ENCODE results near the gene PLEKHG4B.
"Not testable (repeated sequence)": the region's sequence is repeated elsewhere in the genome, so short reads cannot be mapped to it uniquely, and the experiment has no call there.

PLEKHG4B gene

DNA sequence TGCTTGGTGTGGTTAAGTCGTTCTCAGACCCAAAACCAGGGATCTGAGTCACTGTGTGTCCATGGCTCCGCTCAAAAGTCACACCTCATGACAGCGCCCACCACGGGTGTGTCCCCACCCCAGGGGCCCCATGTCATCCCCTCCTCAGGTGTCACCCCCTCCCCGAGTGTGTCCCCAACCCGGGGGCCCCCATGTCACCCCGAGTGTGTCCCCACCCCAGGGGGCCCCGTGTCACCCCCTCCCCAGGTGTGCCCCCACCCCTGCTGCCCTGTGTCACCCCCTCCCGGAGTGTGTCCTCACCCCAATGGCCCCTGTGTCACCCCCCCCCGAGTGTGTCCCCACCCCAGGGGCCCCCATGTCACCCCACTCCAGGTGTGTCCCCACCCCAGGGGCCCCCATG lies 104.4 kb downstream of the PLEKHG4B start:
- FAIRE-seq, result no peak
- DNase-seq (ENCODE audit: insufficient read length), result no peak
- TF ChIP-seq POLR2AphosphoS5 (IDR thresholded peaks at IDR 0.05; ENCODE audit: low read depth, low read length) (no peak), POLR2A (IDR thresholded peaks at IDR 0.05; ENCODE audit: low read depth, low read length) (no peak), TAF1 (IDR thresholded peaks at IDR 0.05; ENCODE audit: borderline replicate concordance, low read depth, low read length) (no peak)

DNA sequence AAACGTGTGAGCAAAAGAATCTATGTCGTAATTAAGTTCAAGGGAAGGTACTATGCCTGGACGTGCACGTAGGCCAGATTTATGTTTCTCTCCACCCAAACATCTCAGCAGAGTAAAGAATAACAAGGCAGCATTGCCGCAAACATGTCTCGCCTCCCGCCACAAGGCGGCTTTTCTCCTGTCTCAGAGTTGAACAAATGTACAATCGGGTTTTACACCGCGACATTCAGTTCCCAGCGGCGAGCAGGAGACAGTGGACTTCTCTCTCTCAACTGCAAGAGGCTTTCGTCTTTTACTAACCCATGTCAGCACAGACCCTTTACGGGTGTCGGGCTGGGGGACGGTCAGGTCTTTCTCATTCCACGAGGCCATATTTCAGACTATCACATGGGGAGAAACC lies 105.1 kb downstream of the PLEKHG4B start:
- not testable (repeated sequence) for FAIRE-seq; DNase-seq (ENCODE audit: insufficient read length)

DNA sequence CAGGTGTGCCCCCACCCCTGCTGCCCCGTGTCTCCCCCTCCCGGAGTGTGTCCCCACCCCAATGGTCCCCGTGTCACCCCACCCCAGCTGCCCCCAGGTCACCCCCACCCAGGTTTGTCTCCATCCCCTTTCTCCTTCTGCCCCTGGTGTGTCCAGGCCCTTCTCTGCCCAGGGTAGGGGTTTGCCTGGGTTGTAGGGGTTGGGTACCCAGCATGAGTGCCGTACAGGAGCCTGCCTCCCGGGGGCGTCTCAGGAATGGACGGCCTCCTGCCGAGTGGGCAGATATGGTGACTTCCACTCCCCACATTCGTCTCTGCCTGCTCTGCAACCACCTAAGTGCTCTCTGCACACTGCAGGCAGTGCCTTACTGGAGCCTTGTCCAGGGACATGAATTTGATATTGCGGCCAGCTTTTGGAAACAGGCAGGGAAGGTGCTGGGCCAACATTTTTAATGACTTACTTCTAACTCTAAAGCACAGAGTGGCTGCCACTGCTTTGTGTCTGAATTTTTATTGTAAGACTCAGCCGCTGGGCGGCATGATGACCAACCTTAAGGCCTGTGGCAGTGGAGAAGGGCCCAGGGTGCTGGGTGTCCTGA lies 106.0 kb downstream of the PLEKHG4B start:
- no peak for FAIRE-seq
- TF ChIP-seq TAF1 (IDR thresholded peaks at IDR 0.05; ENCODE audit: borderline replicate concordance, low read depth, low read length), result no peak
- no peak for TF ChIP-seq POLR2AphosphoS5 (IDR thresholded peaks at IDR 0.05; ENCODE audit: low read depth, low read length)
- TF ChIP-seq POLR2A (IDR thresholded peaks at IDR 0.05; ENCODE audit: low read depth, low read length), result no peak
- DNase-seq (ENCODE audit: insufficient read length), result no peak

DNA sequence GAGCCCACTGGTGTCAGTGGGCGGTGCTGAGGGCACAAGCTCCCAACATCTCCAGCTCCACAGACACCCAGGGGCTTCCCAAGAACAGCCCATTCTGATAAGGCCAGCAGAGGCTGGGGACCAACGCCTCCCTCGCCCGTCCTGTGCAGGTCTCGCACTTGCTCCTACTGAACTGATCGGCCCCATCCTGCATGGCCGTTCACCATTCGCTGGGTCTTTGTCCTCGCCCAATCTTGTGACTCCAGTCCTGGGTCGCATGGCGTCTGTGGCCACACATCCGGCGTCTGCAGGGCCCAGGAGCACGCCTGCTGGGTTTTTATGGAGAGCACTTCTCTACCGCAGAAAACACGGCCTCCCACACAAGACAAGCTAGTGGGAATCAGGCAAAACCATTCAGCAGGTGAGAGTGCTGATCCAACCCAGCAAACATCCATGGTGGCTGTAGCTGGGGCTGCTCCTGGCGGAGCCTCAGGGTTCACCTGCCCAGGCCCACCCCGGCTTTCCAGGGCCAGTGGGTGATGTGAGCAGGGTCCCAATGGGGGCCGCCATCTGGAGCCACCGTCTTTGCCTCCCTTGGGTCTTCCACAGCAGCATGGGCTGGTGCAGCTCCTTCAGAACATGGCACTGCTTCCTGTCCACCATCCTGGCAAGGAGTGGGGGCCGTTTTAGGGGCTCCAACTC lies 106.7 kb downstream of the PLEKHG4B start:
- TF ChIP-seq POLR2AphosphoS5 (IDR thresholded peaks at IDR 0.05; ENCODE audit: low read depth, low read length), result no peak
- TF ChIP-seq POLR2A (IDR thresholded peaks at IDR 0.05; ENCODE audit: low read depth, low read length), result no peak
- no peak for TF ChIP-seq TAF1 (IDR thresholded peaks at IDR 0.05; ENCODE audit: borderline replicate concordance, low read depth, low read length)
- DNase-seq (ENCODE audit: insufficient read length) (no peak), FAIRE-seq (no peak)

DNA sequence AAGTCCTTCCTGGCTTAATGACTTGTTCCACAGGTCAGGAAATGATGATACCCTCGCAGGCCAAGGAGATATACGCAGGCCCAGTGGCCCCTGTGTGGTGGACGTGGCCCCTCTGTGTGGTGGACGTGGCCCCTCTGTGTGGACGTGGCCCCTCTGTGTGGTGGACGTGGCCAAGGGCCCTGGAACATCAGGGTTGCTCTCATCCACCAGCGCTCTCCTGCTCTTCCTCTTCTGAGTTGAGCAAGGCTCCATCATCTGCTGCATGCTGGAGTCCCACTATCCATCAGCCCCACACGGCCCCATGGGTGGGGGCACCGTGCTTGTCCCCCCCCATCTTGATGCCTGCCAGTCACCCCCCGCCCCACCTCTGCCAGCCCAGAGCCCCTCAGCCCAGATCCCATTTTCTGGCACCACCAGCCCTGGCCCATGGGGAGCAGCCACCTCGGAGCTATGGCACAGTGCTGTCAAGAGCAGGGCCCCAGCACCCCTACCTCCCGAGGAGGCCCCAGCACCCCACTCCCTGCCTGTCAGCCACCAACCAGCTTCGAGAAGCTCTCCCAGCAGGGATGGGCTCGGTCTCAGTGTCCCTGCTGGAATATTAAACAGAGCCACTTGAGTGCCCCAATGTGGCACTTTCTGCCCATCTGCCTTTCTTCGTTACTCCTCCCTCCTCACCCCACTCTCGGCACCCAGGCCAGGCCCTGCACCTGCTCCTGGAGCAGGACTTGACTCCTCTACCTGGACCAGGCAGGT lies 107.4 kb downstream of the PLEKHG4B start:
- FAIRE-seq (no peak), DNase-seq (ENCODE audit: insufficient read length) (no peak)
- no peak for TF ChIP-seq POLR2AphosphoS5 (IDR thresholded peaks at IDR 0.05; ENCODE audit: low read depth, low read length)
- TF ChIP-seq TAF1 (IDR thresholded peaks at IDR 0.05; ENCODE audit: borderline replicate concordance, low read depth, low read length), result no peak
- TF ChIP-seq POLR2A (IDR thresholded peaks at IDR 0.05; ENCODE audit: low read depth, low read length), result no peak

DNA sequence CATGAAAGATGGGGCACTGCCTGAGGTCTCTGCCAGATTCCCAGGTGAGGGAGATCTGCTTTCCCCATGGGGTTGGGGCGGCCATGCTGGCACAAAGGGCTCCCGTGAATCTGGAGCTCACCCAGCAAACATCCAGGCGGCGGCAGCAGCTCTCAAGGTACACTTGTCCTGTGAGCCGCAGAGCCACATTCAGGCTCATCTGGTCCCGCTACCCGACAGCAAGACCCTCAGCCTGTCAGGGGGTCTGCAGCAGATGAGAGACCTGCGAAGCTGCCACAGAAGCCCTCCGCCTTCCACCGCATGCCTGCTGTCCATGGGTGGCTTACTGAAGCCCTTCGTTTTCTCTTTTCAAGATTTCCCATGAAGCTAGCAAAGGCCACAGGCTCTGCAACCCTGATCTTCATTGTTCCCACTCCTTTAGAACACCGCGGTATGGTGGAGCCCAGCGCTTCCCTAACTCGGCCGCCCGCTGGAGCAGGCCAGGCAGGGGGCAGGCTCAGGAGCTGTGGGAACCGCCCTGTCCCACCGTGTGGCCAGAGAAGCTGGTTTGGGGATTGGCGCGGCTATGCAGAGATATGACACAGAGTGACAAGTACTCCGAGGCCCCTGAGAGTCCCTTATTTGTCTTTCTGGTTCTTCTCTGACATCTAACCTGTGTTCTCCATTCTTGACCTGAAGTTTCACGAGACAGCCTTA lies 108.1 kb downstream of the PLEKHG4B start:
- DNase-seq (ENCODE audit: insufficient read length) (no peak), FAIRE-seq (no peak)
- no peak for TF ChIP-seq POLR2AphosphoS5 (IDR thresholded peaks at IDR 0.05; ENCODE audit: low read depth, low read length)
- TF ChIP-seq POLR2A (IDR thresholded peaks at IDR 0.05; ENCODE audit: low read depth, low read length), result no peak
- no peak for TF ChIP-seq TAF1 (IDR thresholded peaks at IDR 0.05; ENCODE audit: borderline replicate concordance, low read depth, low read length)

DNA sequence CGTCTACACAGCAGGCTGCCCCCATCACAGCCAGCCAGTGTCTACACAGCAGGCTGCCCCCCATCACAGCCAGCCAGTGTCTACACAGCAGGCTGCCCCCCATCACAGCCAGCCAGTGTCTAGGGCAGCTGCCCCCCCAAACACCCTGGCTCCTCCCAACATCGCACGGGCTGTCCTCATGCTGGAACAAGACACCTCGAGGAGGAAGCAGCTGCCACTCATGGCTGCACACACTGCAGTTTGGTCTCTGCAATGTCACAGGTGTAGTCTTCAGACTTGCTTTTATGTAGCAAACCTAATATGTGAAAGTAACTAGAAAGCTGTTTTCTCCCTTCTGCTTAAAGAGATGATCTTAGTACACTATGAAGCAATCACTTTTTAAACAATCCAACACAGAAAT lies 109.0 kb downstream of the PLEKHG4B start:
- no peak for TF ChIP-seq TAF1 (IDR thresholded peaks at IDR 0.05; ENCODE audit: borderline replicate concordance, low read depth, low read length)
- no peak for TF ChIP-seq POLR2A (IDR thresholded peaks at IDR 0.05; ENCODE audit: low read depth, low read length)
- TF ChIP-seq POLR2AphosphoS5 (IDR thresholded peaks at IDR 0.05; ENCODE audit: low read depth, low read length), result no peak
- FAIRE-seq, result no peak
- no peak for DNase-seq (ENCODE audit: insufficient read length)

DNA sequence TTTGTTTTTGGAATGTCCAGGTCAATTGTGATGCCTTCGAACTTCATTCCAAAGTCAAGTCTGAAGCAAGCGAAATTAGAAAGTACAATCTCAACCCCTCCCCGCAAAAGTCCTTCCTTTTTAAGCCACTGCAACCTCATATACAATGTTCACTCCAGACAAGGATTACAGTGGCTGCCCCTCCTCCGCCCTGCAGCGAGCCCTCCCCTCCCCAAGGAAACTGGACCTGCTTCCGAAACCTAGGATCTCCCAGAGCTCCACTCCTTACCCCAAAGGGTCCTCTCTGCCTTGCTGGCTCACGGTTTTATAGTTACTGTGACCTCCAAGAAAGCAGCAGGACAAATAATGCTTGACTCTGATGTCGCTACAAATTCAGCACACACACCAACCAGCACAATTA lies 109.7 kb downstream of the PLEKHG4B start:
- no peak for TF ChIP-seq POLR2A (IDR thresholded peaks at IDR 0.05; ENCODE audit: low read depth, low read length)
- no peak for TF ChIP-seq POLR2AphosphoS5 (IDR thresholded peaks at IDR 0.05; ENCODE audit: low read depth, low read length)
- TF ChIP-seq TAF1 (IDR thresholded peaks at IDR 0.05; ENCODE audit: borderline replicate concordance, low read depth, low read length), result no peak
- no peak for DNase-seq (ENCODE audit: insufficient read length)
- no peak for FAIRE-seq

DNA sequence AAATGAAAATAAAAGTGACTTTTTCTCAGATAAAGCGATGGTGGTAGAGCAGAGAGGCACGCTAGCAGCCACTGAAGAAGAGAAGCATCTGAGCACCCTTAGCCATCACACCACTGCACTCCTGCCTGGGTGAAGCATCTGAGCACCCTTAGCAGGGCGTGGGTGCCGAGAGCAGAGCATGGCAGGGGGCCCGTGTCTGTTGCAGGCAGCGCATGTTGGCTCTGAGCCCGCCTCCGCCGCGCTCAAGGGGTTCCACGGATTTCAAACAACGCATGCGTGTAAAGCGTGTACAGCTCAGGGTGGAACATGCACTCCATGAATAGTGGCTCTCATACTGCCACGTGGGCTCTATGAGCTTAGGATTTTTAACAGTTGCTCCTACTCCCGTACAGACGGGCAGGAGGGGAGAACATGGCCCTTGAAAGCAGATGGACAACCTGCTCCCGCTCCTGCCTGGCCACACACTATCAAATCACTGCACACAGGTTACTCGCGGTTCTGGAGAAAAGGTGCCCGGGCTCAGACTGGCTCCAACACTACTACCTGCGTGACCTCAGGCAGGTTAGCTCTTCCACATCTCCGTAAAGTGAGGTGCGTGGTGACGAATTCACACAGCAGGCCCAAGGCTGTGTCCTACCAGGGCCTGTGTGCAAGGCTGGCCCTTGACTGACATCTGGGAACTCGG lies 111.4 kb downstream of the PLEKHG4B start:
- TF ChIP-seq TAF1 (IDR thresholded peaks at IDR 0.05; ENCODE audit: borderline replicate concordance, low read depth, low read length) (no peak), POLR2AphosphoS5 (IDR thresholded peaks at IDR 0.05; ENCODE audit: low read depth, low read length) (no peak), POLR2A (IDR thresholded peaks at IDR 0.05; ENCODE audit: low read depth, low read length) (no peak)
- no peak for FAIRE-seq
- no peak for DNase-seq (ENCODE audit: insufficient read length)

DNA sequence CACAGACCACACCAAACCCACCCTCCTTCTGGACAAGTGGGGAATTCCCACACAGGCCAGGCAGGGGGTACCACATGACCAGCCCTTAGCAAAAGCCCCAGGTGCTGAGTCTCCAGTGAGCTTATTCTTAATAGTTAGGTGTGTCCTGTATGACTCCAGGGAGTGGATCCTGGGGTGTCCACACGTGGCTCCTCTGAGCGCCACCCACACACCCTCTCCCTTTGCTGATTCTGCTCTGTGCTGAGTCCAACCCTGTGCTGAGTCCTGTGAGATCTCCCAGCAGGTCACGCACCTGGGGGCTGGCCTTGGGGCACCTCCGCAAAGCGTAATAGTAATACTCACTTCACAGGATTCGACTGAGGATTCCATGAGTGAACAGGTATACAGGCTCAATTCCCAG lies 112.0 kb downstream of the PLEKHG4B start:
- no peak for DNase-seq (ENCODE audit: insufficient read length)

DNA sequence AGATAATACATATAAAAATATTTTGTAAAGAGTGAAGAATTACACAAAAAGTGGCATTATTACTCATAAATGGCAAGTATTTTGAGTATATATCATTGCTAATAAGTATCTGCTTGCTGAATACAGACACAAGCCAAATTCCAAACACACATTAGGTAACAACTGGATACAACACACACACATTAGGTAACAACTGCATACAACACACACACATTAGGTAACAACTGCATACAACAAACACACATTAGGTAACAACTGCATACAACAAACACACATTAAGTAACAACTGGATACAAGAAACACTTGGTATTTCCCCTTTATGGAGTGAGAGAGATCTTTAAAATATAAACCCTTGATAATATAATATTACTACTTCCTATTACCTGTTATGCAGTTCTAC lies 112.5 kb downstream of the PLEKHG4B start:
- DNase-seq (ENCODE audit: insufficient read length) (no peak), FAIRE-seq (no peak)
- no peak for TF ChIP-seq POLR2A (IDR thresholded peaks at IDR 0.05; ENCODE audit: low read depth, low read length)
- TF ChIP-seq TAF1 (IDR thresholded peaks at IDR 0.05; ENCODE audit: borderline replicate concordance, low read depth, low read length), result no peak
- no peak for TF ChIP-seq POLR2AphosphoS5 (IDR thresholded peaks at IDR 0.05; ENCODE audit: low read depth, low read length)

More for the DNA sequence above, 112.0 kb downstream of the PLEKHG4B start:
- TF ChIP-seq TAF1 (IDR thresholded peaks at IDR 0.05; ENCODE audit: borderline replicate concordance, low read depth, low read length) (no peak), POLR2A (IDR thresholded peaks at IDR 0.05; ENCODE audit: low read depth, low read length) (no peak), POLR2AphosphoS5 (IDR thresholded peaks at IDR 0.05; ENCODE audit: low read depth, low read length) (no peak)
- no peak for FAIRE-seq
